Tibial nerve (tissue), 3 donors: Measurements from ENCODE around the gene FCN3.

Experiments
- POLR2A ChIP-seq, 2 donors: fragments of 450-650 bp; IDR thresholded peaks; one replicate each; pipeline ENCODE4 v1.6.1; 2017; ENCODE audit warnings: antibody characterized with exemption in 2 of 2, mild to moderate bottlenecking in 2 of 2, moderate library complexity in 2 of 2
- TF ChIP-seq, protein P1 (sequence below), 5 experiments: fragments of 200-600 bp in 3 of 5; fragments of 450-650 bp in 2 of 5; sonication (generic) in 3 of 5; IDR thresholded peaks; one replicate each; pipeline ENCODE4 v1.5.1; 2016 to 2019; ENCODE audit warnings: antibody characterized with exemption in 5 of 5, mild to moderate bottlenecking in 3 of 5, moderate library complexity in 2 of 5

DNA sequence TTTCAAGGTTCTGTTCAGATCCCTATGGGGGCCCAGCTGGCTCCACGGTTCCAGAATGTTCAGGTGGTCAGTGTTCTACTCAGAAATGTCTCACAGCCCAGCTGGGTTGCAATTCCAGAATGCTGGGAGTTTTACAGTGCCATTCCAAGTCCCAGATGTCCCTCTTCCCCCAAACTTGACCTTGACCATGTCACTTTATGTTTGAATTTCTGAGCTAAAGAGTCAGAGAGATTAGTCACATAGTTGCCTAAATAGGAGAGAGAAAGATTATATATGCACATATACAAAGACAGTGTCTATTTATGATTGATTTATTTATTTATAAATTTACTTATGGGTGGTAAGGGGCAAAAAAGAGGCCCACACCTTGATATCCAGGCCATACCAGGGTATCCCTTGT is 20.3 kb upstream of the FCN3 start:
- TF ChIP-seq, protein P1, sequence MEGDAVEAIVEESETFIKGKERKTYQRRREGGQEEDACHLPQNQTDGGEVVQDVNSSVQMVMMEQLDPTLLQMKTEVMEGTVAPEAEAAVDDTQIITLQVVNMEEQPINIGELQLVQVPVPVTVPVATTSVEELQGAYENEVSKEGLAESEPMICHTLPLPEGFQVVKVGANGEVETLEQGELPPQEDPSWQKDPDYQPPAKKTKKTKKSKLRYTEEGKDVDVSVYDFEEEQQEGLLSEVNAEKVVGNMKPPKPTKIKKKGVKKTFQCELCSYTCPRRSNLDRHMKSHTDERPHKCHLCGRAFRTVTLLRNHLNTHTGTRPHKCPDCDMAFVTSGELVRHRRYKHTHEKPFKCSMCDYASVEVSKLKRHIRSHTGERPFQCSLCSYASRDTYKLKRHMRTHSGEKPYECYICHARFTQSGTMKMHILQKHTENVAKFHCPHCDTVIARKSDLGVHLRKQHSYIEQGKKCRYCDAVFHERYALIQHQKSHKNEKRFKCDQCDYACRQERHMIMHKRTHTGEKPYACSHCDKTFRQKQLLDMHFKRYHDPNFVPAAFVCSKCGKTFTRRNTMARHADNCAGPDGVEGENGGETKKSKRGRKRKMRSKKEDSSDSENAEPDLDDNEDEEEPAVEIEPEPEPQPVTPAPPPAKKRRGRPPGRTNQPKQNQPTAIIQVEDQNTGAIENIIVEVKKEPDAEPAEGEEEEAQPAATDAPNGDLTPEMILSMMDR (IDR thresholded peaks at IDR 0.05): no peak
- no peak for TF ChIP-seq POLR2A (IDR thresholded peaks at IDR 0.05)
